GM18867 (cell line): ENCODE measurements around the gene AAK1.

Experiments
- ATAC-seq: cut with Tn5 transposase; IDR thresholded peaks from one replicate; pipeline ENCODE4 v1.9.1; 2021; ENCODE audit warnings: mild to moderate bottlenecking, moderate library complexity; ENCODE audit not compliant: unreplicated experiment

The AAK1 gene

GRCh38 chr2:69499242-69499641, 144.3 kb downstream of the AAK1 start:
- ATAC-seq: no peak

- no peak for ATAC-seq
These were observed 147.7 kb downstream of the AAK1 start for GRCh38 chr2:69495861-69496260.

GRCh38 chr2:69495008-69495407, 148.5 kb downstream of the AAK1 start:
- ATAC-seq: no peak

GRCh38 chr2:69494126-69494525, 149.4 kb downstream of the AAK1 start:
- ATAC-seq: no peak

- ATAC-seq: no peak
These were observed 150.3 kb downstream of the AAK1 start for GRCh38 chr2:69493268-69493667.

GRCh38 chr2:69491864-69492263, 151.7 kb downstream of the AAK1 start:
- ATAC-seq: no peak

- ATAC-seq: no peak
These were observed 153.1 kb downstream of the AAK1 start for GRCh38 chr2:69490486-69490885.

- ATAC-seq: no peak
These were observed 153.7 kb downstream of the AAK1 start for GRCh38 chr2:69489793-69490192.

- no peak for ATAC-seq
These were observed 159.8 kb downstream of the AAK1 start for GRCh38 chr2:69483696-69484095.

GRCh38 chr2:69483024-69483423, 160.5 kb downstream of the AAK1 start:
- ATAC-seq: no peak

GRCh38 chr2:69482471-69482870, 161.1 kb downstream of the AAK1 start:
- ATAC-seq: no peak

- ATAC-seq: no peak
These were observed 162.1 kb downstream of the AAK1 start for GRCh38 chr2:69481421-69481820.

GRCh38 chr2:69477627-69478026, 165.9 kb downstream of the AAK1 start:
- no peak for ATAC-seq

GRCh38 chr2:69474688-69475087, 168.9 kb downstream of the AAK1 start:
- no peak for ATAC-seq

GRCh38 chr2:69471793-69472192, 171.7 kb downstream of the AAK1 start:
- no peak for ATAC-seq

GRCh38 chr2:69470911-69471310, 172.6 kb downstream of the AAK1 start:
- no peak for ATAC-seq

- ATAC-seq: no peak
These were observed 173.8 kb downstream of the AAK1 start for GRCh38 chr2:69469784-69470183.

- no peak for ATAC-seq
These were observed 174.2 kb downstream of the AAK1 start for GRCh38 chr2:69469375-69469774.

- no peak for ATAC-seq
These were observed 176.8 kb downstream of the AAK1 start for GRCh38 chr2:69466728-69467127.

GRCh38 chr2:69465513-69466456, 177.8 kb downstream of the AAK1 start:
- no peak for ATAC-seq

- ATAC-seq: no peak
These were observed 179.0 kb downstream of the AAK1 start for GRCh38 chr2:69464575-69464974.

- no peak for ATAC-seq
These were observed 180.8 kb downstream of the AAK1 start for GRCh38 chr2:69462780-69463179.

- ATAC-seq: no peak
These were observed 182.1 kb downstream of the AAK1 start for GRCh38 chr2:69461404-69461803.
